Esophagus (tissue), 2 donors: Measurements from ENCODE around the gene FAAP20. TPM values are rescaled to one million over a fixed set of nuclear protein-coding genes. Genes with fewer than 3 reads are reported as not detected.

Experiments
- H3K27ac ChIP-seq, 2 donors: one replicate each; pipeline ENCODE4 v1.5.1; 2013; ENCODE audit warnings: low read depth in 2 of 2, mild to moderate bottlenecking in 2 of 2, inconsistent platforms in 1 of 2, low read length in 1 of 2, moderate library complexity in 1 of 2
- H3K27me3 ChIP-seq, 2 donors: one replicate each; pipeline ENCODE4 v1.6.1; 2013; ENCODE audit warnings: low read length in 2 of 2, control low read depth in 1 of 2, mild to moderate bottlenecking in 1 of 2; ENCODE audit not compliant: insufficient read depth in 2 of 2, control insufficient read depth in 1 of 2
- H3K36me3 ChIP-seq, 2 donors: one replicate each; pipeline ENCODE4 v1.6.1; 2013; ENCODE audit warnings: low read length in 1 of 2; ENCODE audit not compliant: control insufficient read depth in 2 of 2, insufficient read depth in 2 of 2
- H3K4me1 ChIP-seq, 2 donors: one replicate each; pipeline ENCODE4 v1.6.1; 2013; ENCODE audit warnings: low read length in 1 of 2; ENCODE audit not compliant: control insufficient read depth in 2 of 2, insufficient read depth in 2 of 2
- H3K4me3 ChIP-seq, 2 donors: one replicate each; pipeline ENCODE4 v1.5.1; 2013; ENCODE audit warnings: low read length in 2 of 2, mild to moderate bottlenecking in 2 of 2, low read depth in 1 of 2, moderate library complexity in 1 of 2
- H3K9me3 ChIP-seq, 2 donors: one replicate each; pipeline ENCODE4 v1.6.1; 2013; ENCODE audit warnings: mild to moderate bottlenecking in 2 of 2, low read depth in 1 of 2, low read length in 1 of 2, moderate library complexity in 1 of 2; ENCODE audit not compliant: control insufficient read depth in 2 of 2, insufficient read depth in 1 of 2
- WGBS, 2 donors: extraction: QIAGEN DNeasy Blood & Tissue Kit; methylation state at CpG; one replicate each; pipeline ENCODE4 v1.1.7; 2013; 5-methylcytosine and 5-hydroxymethylcytosine counted together
- polyA plus RNA-seq, 2 donors: library from polyadenylated mRNA; stranded (reverse); fragments of 200-250 nt; gene quantifications; one replicate each; pipeline ENCODE4 v1.2.3, GENCODE V29; 2013
- donor health status: healthy with polysubstance abuse.
- donor health status: Bipolar disorder and iron deficiency.

FAAP20 gene
- polyA plus RNA-seq, 2 donors: 32.9 to 44.8 TPM

DNA sequence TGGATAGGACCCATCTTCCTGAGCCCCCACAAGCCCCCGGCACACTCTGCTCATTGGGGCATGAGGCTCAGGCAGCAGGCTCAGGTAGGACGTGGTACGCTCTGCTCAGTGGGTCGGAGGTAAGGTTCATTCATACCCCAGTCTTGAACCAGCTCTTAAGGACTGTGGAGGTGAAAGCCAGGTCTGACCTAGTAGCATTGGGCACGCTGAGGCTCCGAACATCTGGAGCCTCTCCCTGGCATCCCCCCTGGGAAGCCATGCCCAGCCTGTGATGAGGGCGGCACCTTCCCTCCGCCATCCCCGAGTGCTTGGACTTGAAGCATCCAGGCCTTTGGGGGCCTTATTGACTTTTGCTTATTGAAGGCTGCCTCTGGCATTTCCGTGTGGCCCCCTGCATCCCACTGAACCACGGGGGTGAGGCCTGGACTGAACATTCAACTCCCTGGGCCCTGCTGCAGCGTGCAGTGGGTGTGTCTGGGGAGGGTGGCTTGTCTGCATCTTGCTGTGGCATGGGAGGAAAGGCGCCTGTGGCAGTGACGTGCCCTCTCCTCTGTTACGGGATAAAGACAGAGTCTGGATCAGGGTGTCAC, 50.0 kb downstream of the FAAP20 start:
- Histone ChIP-seq H3K27ac (no peak overlapping the region), H3K36me3 (peaks cover 4 to 17% of the 10 kb centered on the region in 2 donors)
- whole genome bisulfite sequencing, 2 donors: 92 to 93% methylated on average over 15 of the region's 15 CpGs

DNA sequence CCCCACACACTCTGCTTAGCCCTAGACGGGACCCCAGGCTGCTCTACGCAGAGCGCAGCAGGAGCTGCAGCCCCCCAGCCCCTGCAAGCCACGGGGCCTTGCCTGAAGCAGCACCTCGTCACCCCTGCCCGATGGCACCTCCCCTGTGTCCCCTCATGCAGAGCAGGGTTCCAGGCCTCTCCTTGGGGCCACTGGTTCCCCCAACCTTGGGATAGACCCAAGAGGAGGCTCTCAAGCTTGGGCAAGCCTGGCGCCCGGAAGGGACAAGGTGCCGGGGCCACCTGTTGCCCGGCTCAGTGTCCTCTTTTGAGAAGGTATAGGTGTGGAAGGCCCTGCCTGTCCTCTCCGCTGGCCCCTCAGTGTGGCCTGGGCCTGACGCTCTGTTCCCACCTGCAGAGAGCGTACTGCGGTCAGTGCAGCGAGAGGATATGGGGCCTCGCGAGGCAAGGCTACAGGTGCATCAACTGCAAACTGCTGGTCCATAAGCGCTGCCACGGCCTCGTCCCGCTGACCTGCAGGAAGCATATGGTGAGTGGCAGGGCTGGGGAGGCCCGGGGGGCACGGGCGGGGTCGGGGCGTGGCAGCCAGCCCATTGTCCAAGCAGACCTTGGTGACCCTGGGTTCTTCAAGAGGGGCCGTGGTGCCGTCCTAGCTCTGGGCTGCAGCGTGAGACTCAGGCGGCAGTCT, 50.6 kb downstream of the FAAP20 start:
- WGBS, 2 donors: 91 to 92% methylated on average over 30 of the region's 30 CpGs
- Histone ChIP-seq H3K4me1 (no peaks in the 10 kb centered on the region), H3K9me3 (no peaks in the 10 kb centered on the region), H3K4me3 (no peak overlapping the region), H3K27me3 (no peaks in the 10 kb centered on the region), H3K36me3 (peaks cover 4 to 17% of the 10 kb centered on the region in 2 donors), H3K27ac (no peak overlapping the region)

More for the DNA sequence above, 50.0 kb downstream of the FAAP20 start:
- H3K4me3 ChIP-seq: no peak overlapping the region
- H3K9me3 ChIP-seq: no peaks in the 10 kb centered on the region
- H3K4me1 ChIP-seq: no peaks in the 10 kb centered on the region
- H3K27me3 ChIP-seq: no peaks in the 10 kb centered on the region

DNA sequence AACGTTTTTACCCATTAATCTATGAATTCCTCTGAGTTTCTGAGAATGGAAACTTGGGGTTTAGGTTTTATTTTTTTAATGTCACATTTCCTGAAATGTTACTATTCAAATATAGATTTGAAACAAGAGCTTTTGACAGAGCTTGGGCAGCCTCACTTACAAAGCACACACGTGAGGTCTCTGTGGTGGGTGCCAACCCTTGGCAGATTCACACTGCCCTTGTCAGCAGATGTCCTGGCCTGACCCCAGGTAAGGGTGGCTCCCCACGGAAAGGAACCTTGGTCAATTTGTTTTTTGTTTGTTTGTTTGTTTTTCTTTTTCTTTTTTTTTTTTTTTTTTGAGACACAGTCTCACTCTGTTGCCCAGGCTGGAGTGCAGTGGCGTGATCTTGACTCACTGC, 53.5 kb downstream of the FAAP20 start:
- Histone ChIP-seq H3K4me3 (no peak overlapping the region), H3K4me1 (peaks cover 0 to under 1% of the 10 kb centered on the region in 2 donors)
- WGBS, 2 donors: 65 to 76% methylated on average over 4 of the region's 4 CpGs

More for the DNA sequence above, 53.5 kb downstream of the FAAP20 start:
- H3K27me3 ChIP-seq: no peaks in the 10 kb centered on the region
- no peaks in the 10 kb centered on the region for H3K9me3 ChIP-seq
- no peak overlapping the region for H3K27ac ChIP-seq
- peaks cover 0 to 10% of the 10 kb centered on the region in 2 donors for H3K36me3 ChIP-seq

Other genes starting within 250 kb of the FAAP20 start
- under 1 TPM; 0.04 TPM for gene CFAP74, start 191.0 kb downstream of the FAAP20 start, polyA plus RNA-seq
- under 1 TPM; 0.27 to 0.90 TPM for gene GABRD, start 175.4 kb downstream of the FAAP20 start, polyA plus RNA-seq
- 10 to 100 TPM; 21.2 to 34.3 TPM for gene PRKCZ, start 144.4 kb downstream of the FAAP20 start, polyA plus RNA-seq
- 10 to 100 TPM; 11.5 to 12.8 TPM for gene SKI, start 33.5 kb upstream of the FAAP20 start, polyA plus RNA-seq
- 1 to 10 TPM; 3.0 to 5.8 TPM for gene MORN1, start 196.8 kb upstream of the FAAP20 start, polyA plus RNA-seq
- gene RER1, start 197.1 kb upstream of the FAAP20 start, polyA plus RNA-seq: 100 to 1,000 TPM in 1 of 2 donors, 10 to 100 TPM in 1; 85.8 to 116 TPM
- gene PEX10, start 217.8 kb upstream of the FAAP20 start, polyA plus RNA-seq: 10 to 100 TPM; 19.7 to 21.1 TPM